ENCODE measurements around the gene NTM. TPM values are rescaled to one million over a fixed set of nuclear protein-coding genes. Genes with fewer than 3 reads are reported as not detected.

NTM gene
- total RNA-seq, 1 donor from 2014 or later = not detected

DNA sequence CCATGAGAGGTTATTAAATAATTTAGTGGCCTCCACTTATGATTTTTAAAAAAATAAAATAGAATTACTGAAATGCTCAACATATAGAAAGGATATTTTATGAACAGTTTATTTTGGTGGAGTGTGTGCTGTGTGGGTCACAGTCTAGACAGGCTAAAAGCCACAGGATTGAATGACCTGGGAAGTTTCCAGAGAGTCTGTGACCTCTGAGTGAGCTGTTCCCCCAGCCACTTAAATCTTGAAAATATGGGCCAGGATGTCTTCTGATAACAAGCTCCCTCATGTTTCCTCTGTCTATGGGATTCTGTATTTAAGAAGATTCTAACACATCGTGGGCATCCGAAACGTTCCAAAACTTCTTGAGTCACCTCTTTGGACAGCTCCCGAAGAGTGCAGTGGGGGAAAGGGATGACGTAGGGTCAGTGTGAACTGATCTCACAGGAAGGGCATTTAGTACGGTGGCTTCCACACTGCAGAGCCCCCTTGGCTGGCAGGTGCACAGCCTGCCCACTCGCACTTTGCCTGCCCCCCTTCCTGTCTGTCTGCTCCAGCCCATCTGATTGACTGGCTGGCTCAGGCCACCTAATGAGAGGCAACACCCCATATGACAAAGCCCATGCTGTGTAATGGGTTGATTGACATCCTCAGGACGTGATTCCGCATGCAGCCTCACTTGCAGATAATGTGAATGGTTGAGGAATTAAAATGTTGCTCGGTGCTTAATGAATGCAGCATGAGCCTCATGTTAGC lies 97.4 kb downstream of the NTM start:
- Mint-ChIP-seq H3K4me3 (no peak overlapping the region), H3K9me3 (no peaks in the 10 kb centered on the region), H3K27me3 (peaks cover 12% of the 10 kb centered on the region), H3K4me1 (no peaks in the 10 kb centered on the region), H3K36me3 (ENCODE audit: low read depth) (no peaks in the 10 kb centered on the region), H3K27ac (no peak overlapping the region)
- POLR2A ChIA-PET = no interaction called here
- TF ChIP-seq, protein P1, sequence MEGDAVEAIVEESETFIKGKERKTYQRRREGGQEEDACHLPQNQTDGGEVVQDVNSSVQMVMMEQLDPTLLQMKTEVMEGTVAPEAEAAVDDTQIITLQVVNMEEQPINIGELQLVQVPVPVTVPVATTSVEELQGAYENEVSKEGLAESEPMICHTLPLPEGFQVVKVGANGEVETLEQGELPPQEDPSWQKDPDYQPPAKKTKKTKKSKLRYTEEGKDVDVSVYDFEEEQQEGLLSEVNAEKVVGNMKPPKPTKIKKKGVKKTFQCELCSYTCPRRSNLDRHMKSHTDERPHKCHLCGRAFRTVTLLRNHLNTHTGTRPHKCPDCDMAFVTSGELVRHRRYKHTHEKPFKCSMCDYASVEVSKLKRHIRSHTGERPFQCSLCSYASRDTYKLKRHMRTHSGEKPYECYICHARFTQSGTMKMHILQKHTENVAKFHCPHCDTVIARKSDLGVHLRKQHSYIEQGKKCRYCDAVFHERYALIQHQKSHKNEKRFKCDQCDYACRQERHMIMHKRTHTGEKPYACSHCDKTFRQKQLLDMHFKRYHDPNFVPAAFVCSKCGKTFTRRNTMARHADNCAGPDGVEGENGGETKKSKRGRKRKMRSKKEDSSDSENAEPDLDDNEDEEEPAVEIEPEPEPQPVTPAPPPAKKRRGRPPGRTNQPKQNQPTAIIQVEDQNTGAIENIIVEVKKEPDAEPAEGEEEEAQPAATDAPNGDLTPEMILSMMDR (IDR thresholded peaks at IDR 0.05) = no peak
- DNase-seq (no peak), ATAC-seq (ENCODE audit: low read depth) (no peak)
- CTCF ChIA-PET = no interaction called here
- intact Hi-C loops (cut with micrococcal nuclease) = no loop called here

DNA sequence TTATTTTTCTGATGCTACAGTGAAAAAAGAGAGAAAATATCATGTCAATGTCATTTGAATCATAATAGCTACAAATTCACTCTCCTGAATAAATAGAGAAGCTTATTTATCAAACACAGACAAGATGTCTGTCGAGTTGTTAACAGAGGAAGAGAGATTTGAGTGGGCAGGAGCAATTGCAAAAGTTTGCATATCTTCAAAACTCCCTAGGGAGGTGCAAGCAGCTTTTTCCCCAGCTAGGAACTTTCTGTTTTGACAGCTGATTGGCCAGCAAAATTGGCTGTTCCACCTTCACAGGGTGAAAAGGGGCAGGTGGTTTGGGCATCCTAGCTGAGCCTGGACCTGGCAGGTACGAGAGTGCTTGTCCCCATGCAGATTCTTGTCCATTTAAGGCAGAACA lies 98.2 kb downstream of the NTM start:
- intact Hi-C loops (cut with micrococcal nuclease) = no loop called here
- no peak overlapping the region for H3K4me3 Mint-ChIP-seq
- H3K4me1 Mint-ChIP-seq = no peaks in the 10 kb centered on the region
- ATAC-seq (ENCODE audit: low read depth) = no peak
- no peak for DNase-seq
- no peak overlapping the region for H3K27ac Mint-ChIP-seq
- H3K27me3 Mint-ChIP-seq = peaks cover 11% of the 10 kb centered on the region
- no peaks in the 10 kb centered on the region for H3K9me3 Mint-ChIP-seq
- CTCF ChIA-PET = no interaction called here
- TF ChIP-seq, protein P1 (IDR thresholded peaks at IDR 0.05) = no peak
- POLR2A ChIA-PET = no interaction called here
- H3K36me3 Mint-ChIP-seq (ENCODE audit: low read depth) = no peaks in the 10 kb centered on the region

DNA sequence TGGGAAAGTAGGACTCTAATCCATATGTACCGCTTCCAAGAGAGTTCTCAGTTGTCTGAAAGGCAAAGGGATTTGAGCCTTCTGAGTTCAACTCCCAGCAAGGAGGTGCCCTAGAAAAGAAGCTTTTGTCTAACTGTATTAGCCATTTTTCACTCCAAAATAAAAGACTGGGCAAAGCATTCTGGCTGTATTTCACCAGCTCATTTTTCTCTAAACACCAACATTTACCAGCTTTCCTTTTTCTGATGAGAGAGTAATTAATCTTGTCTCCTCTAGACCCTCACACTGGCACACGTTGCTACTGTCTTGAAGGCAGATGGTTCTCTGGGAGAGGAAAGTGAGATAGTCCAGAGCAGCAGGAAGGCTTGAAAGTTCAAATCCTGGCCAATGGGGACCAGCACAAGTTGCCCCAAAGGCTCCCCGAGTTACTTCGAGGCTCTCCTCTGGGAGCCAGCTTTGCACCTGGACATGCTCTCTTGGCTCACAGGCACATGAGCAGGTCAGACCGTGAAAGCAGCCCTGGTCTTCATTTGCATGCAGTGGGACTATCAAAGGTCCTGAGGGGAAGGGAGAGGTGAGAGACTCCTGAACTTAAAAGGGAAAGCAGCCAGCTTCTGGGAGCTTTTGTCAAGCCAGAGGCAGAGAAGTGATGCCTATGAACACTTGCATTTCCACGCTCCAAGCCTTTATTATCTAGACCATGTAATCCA lies 100.0 kb downstream of the NTM start:
- Mint-ChIP-seq H3K4me1 (no peaks in the 10 kb centered on the region), H3K9me3 (no peaks in the 10 kb centered on the region), H3K36me3 (ENCODE audit: low read depth) (no peaks in the 10 kb centered on the region), H3K27me3 (peaks cover 4% of the 10 kb centered on the region), H3K4me3 (no peak overlapping the region), H3K27ac (no peak overlapping the region)
- DNase-seq (no peak), ATAC-seq (ENCODE audit: low read depth) (no peak)
- POLR2A ChIA-PET = no interaction called here
- CTCF ChIA-PET = no interaction called here
- TF ChIP-seq, protein P1 (IDR thresholded peaks at IDR 0.05) = no peak
- intact Hi-C loops (cut with micrococcal nuclease) = no loop called here

DNA sequence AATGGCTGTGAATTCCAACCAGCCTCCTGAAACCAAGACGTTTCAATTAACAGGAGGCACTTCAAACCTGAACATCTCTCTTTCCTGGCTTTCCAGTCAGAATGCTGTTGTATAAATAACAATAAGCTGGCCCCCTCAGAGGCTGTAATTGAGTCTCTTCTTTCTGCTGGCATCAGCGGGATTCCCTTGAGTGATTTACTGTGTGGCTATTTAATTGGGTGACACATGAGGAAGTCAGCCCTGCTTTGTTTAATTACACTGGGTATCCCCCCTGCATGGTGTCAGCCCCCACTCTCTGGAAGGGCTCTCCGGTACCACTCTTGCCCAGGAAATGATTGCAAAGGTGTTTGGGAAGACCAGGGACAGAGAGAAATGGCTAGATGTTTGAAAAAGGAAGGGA lies 101.6 kb downstream of the NTM start:
- POLR2A ChIA-PET = no interaction called here
- TF ChIP-seq, protein P1 (IDR thresholded peaks at IDR 0.05) = no peak
- intact Hi-C loops (cut with micrococcal nuclease) = no loop called here
- H3K9me3 Mint-ChIP-seq = no peaks in the 10 kb centered on the region
- no peaks in the 10 kb centered on the region for H3K4me1 Mint-ChIP-seq
- CTCF ChIA-PET = no interaction called here
- H3K36me3 Mint-ChIP-seq (ENCODE audit: low read depth) = no peaks in the 10 kb centered on the region
- ATAC-seq (ENCODE audit: low read depth) (no peak), DNase-seq (no peak)
- no peak overlapping the region for H3K4me3 Mint-ChIP-seq
- H3K27me3 Mint-ChIP-seq = peaks cover 2% of the 10 kb centered on the region
- H3K27ac Mint-ChIP-seq = no peak overlapping the region

DNA sequence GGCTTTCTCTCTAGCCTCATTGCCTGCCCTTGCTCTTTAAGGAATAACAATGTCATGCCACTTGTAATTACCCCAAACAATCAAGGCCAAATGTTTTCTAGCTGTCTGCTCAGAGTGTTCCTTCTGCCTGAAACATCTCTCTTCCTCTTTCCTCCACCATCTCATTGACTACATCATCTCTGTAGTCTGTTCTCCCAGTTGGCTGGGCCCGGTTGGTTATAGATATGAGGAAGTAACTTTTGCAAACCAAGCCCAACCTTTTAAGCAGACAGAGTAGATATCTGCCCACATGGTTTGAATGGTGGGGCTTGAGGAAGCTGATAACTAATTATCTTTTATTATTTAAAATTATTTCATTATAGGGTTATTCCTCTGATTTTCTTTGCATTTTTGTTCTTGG lies 104.5 kb downstream of the NTM start:
- no peak overlapping the region for H3K27ac Mint-ChIP-seq
- no peaks in the 10 kb centered on the region for H3K9me3 Mint-ChIP-seq
- POLR2A ChIA-PET = no interaction called here
- no peaks in the 10 kb centered on the region for H3K36me3 Mint-ChIP-seq (ENCODE audit: low read depth)
- DNase-seq (no peak), ATAC-seq (ENCODE audit: low read depth) (no peak)
- H3K4me3 Mint-ChIP-seq = no peak overlapping the region
- CTCF ChIA-PET = no interaction called here
- intact Hi-C loops (cut with micrococcal nuclease) = no loop called here
- no peaks in the 10 kb centered on the region for H3K4me1 Mint-ChIP-seq
- peaks cover 2% of the 10 kb centered on the region for H3K27me3 Mint-ChIP-seq
- TF ChIP-seq, protein P1 (IDR thresholded peaks at IDR 0.05) = no peak
